Ovary (tissue), 3 donors: ENCODE measurements around the gene CTIF.

Experiments
- CTCF ChIP-seq, 3 donors: fragments of 450-650 bp in 2 of 3; fragments of 200-600 bp in 1 of 3; IDR thresholded peaks; one replicate each; pipeline versions ENCODE4 v1.5.1 to v1.8.0; 2016 to 2022; ENCODE audit warnings: antibody characterized with exemption in 3 of 3, mild to moderate bottlenecking in 1 of 3
- EP300 ChIP-seq: sonication (generic); formaldehyde crosslinking; IDR thresholded peaks from one replicate; pipeline ENCODE4 v1.6.1; 2017; ENCODE audit warnings: antibody characterized with exemption
- POLR2A ChIP-seq: fragments of 450-650 bp; IDR thresholded peaks from one replicate; pipeline ENCODE4 v1.6.1; 2017; ENCODE audit warnings: antibody characterized with exemption, mild to moderate bottlenecking, moderate library complexity
- donor health status: DM: no; HTN: no; CAD: no.

GRCh38 chr18:48778344-48779011 lies 239.6 kb downstream of the CTIF start:
- TF ChIP-seq CTCF (IDR thresholded peaks at IDR 0.05), result no peak
- no peak for TF ChIP-seq EP300
- TF ChIP-seq POLR2A, result no peak
